H1 (cell line): ENCODE results near the gene PDLIM3. TPM values are rescaled to one million over a fixed set of nuclear protein-coding genes. Genes with fewer than 3 reads are reported as not detected.

Source experiments
- CTCF ChIA-PET: fragments of 300-600 bp; sonication (Branson Sonifier 250); formaldehyde crosslinking; loops from one replicate; lab custom pipeline; 2021; ENCODE audit not compliant: partially characterized antibody; lab: Charles Lee
- POLR2A ChIA-PET: fragments of 300-600 bp; sonication (Branson Sonifier 250); formaldehyde crosslinking; loops from one replicate; lab custom pipeline; 2021; ENCODE audit warnings: inconsistent platforms; ENCODE audit not compliant: partially characterized antibody; lab: Charles Lee
- DNase-seq, 2 experiments: peaks; one replicate each; pipeline versions ENCODE4 v3.0.0 to v3.0.0-alpha.2; 2010 to 2022; ENCODE audit warnings: low spot score in 2 of 2, low read depth in 1 of 2, mixed read lengths in 1 of 2
- FAIRE-seq: peaks from 2 replicates; lab custom pipeline; 2011; peaks lifted over from hg19 to GRCh38; lab: Jason Lieb, UNC
- H2AFZ ChIP-seq: 2 replicates; pipeline ENCODE4 v1.8.1; 2012; ENCODE audit warnings: low read length, inconsistent platforms
- H2AK5ac ChIP-seq: 2 replicates; pipeline ENCODE4 v1.6.1; 2013; ENCODE audit warnings: low read depth, low read length
- H2BK120ac ChIP-seq: replicated peaks from 2 replicates; pipeline ENCODE3; 2013; ENCODE audit warnings: low read depth, low read length, inconsistent platforms
- H2BK12ac ChIP-seq: 2 replicates; pipeline ENCODE4 v1.6.1; 2013; ENCODE audit warnings: low read depth, low read length
- H2BK15ac ChIP-seq: 2 replicates; pipeline ENCODE4 v1.6.1; 2013; ENCODE audit warnings: low read length
- H2BK20ac ChIP-seq: 2 replicates; pipeline ENCODE4 v1.6.1; 2013; ENCODE audit warnings: low read length
- H2BK5ac ChIP-seq: 2 replicates; pipeline ENCODE4 v1.6.1; 2013; ENCODE audit warnings: low read depth, low read length
- H3K14ac ChIP-seq: 2 replicates; pipeline ENCODE4 v1.6.1; 2013; ENCODE audit warnings: inconsistent platforms; ENCODE audit not compliant: insufficient read length
- H3K18ac ChIP-seq: 2 replicates; pipeline ENCODE4 v1.6.1; 2013; ENCODE audit warnings: low read length; ENCODE audit errors: extremely low read depth
- H3K23ac ChIP-seq: 2 replicates; pipeline ENCODE4 v1.6.1; 2013; ENCODE audit warnings: inconsistent platforms; ENCODE audit not compliant: insufficient read length
- H3K23me2 ChIP-seq: 2 replicates; pipeline ENCODE4 v1.6.1; 2013; ENCODE audit warnings: low read depth, low read length
- H3K27ac ChIP-seq: 2 replicates; pipeline ENCODE4 v1.6.1; 2011; ENCODE audit warnings: low read depth, low read length, inconsistent platforms
- H3K27me3 ChIP-seq, 4 experiments: replicated peaks in 1 of 4; 1 replicate in 1 of 4; 2 replicates in 3 of 4; pipeline versions ENCODE4 v1.6.1 to v1.8.1; 2011 to 2013; ENCODE audit warnings: low read length in 3 of 4, mild to moderate bottlenecking in 3 of 4, inconsistent platforms in 2 of 4, mixed read lengths in 2 of 4, moderate library complexity in 1 of 4; ENCODE audit not compliant: control insufficient read depth in 3 of 4, insufficient read depth in 3 of 4; ENCODE audit errors: extremely low read depth in 1 of 4
- H3K36me3 ChIP-seq, 4 experiments: 2 replicates each; pipeline versions ENCODE4 v1.6.1 to v1.8.1; 2011 to 2013; ENCODE audit warnings: mild to moderate bottlenecking in 4 of 4, low read length in 3 of 4, moderate library complexity in 2 of 4, control low read depth in 1 of 4, inconsistent platforms in 1 of 4; ENCODE audit not compliant: insufficient read depth in 4 of 4, control insufficient read depth in 2 of 4
- H3K4ac ChIP-seq: replicated peaks from 2 replicates; pipeline ENCODE3; 2013; ENCODE audit warnings: low read length, low read depth, mixed read lengths, inconsistent platforms; ENCODE audit not compliant: insufficient read length
- H3K4me1 ChIP-seq, 4 experiments: replicated peaks in 1 of 4; 1 replicate in 1 of 4; 2 replicates in 3 of 4; pipeline versions ENCODE4 v1.6.1 to v1.8.1; 2011 to 2013; ENCODE audit warnings: low read length in 3 of 4, inconsistent platforms in 2 of 4, mixed read lengths in 1 of 4; ENCODE audit not compliant: insufficient read depth in 4 of 4, control insufficient read depth in 3 of 4
- H3K4me2 ChIP-seq, 2 experiments: 2 replicates each; pipeline versions ENCODE4 v1.6.1 to v1.8.1; 2011 to 2013; ENCODE audit warnings: low read depth in 2 of 2, low read length in 2 of 2, control low read depth in 1 of 2, inconsistent platforms in 1 of 2, mild to moderate bottlenecking in 1 of 2; ENCODE audit not compliant: insufficient read depth in 1 of 2
- H3K4me3 ChIP-seq, 4 experiments: fragments of 200-600, 300-600 bp in 1 of 4; sonication (generic), shearing (Covaris generic), sonication (Bioruptor Twin) in 1 of 4; 2 replicates each; pipeline versions ENCODE4 v1.5.1 to v1.8.1; 2011 to 2016; ENCODE audit warnings: low read length in 4 of 4, low read depth in 3 of 4, control low read depth in 2 of 4, inconsistent platforms in 2 of 4, mild to moderate bottlenecking in 2 of 4, mixed read lengths in 1 of 4, moderate library complexity in 1 of 4; ENCODE audit not compliant: insufficient read depth in 2 of 4; ENCODE audit errors: extremely low read depth in 1 of 4
- H3K56ac ChIP-seq: replicated peaks from 2 replicates; pipeline ENCODE3; 2013; ENCODE audit warnings: low read depth, mild to moderate bottlenecking, mixed read lengths, low read length, inconsistent platforms; ENCODE audit not compliant: insufficient read length
- H3K79me1 ChIP-seq: 2 replicates; pipeline ENCODE4 v1.6.1; 2013; ENCODE audit warnings: low read depth, low read length, control low read depth
- H3K79me2 ChIP-seq, 2 experiments: 2 replicates each; pipeline versions ENCODE4 v1.6.1 to v1.8.1; 2012 to 2013; ENCODE audit warnings: low read length in 2 of 2, mild to moderate bottlenecking in 2 of 2, inconsistent platforms in 1 of 2; ENCODE audit not compliant: insufficient read depth in 2 of 2, control insufficient read depth in 1 of 2
- H3K9ac ChIP-seq, 4 experiments: replicated peaks in 1 of 4; 1 replicate in 1 of 4; 2 replicates in 3 of 4; pipeline versions ENCODE4 v1.6.1 to v1.8.1; 2011 to 2013; ENCODE audit warnings: low read depth in 3 of 4, low read length in 3 of 4, control low read depth in 2 of 4, mild to moderate bottlenecking in 2 of 4, moderate library complexity in 2 of 4, inconsistent platforms in 1 of 4; ENCODE audit errors: extremely low read depth in 1 of 4
- H3K9me3 ChIP-seq, 2 experiments: 2 replicates each; pipeline versions ENCODE4 v1.6.1 to v1.8.1; 2012 to 2013; ENCODE audit warnings: mild to moderate bottlenecking in 2 of 2, moderate library complexity in 2 of 2, control low read depth in 1 of 2, inconsistent platforms in 1 of 2, low read depth in 1 of 2, low read length in 1 of 2, mixed read lengths in 1 of 2; ENCODE audit not compliant: insufficient read depth in 2 of 2
- H4K20me1 ChIP-seq, 2 experiments: replicated peaks in 1 of 2; 2 replicates each; pipeline versions ENCODE3 to v1.8.1; 2011 to 2013; ENCODE audit warnings: inconsistent platforms in 2 of 2, low read length in 2 of 2, mild to moderate bottlenecking in 1 of 2; ENCODE audit not compliant: insufficient read depth in 2 of 2, control insufficient read depth in 1 of 2
- H4K5ac ChIP-seq: 2 replicates; pipeline ENCODE4 v1.6.1; 2013; ENCODE audit warnings: low read length, low read depth, mixed read lengths, inconsistent platforms; ENCODE audit not compliant: insufficient read length
- H4K8ac ChIP-seq: 2 replicates; pipeline ENCODE4 v1.8.0; 2013; ENCODE audit warnings: mild to moderate bottlenecking, moderate library complexity, low read length, inconsistent platforms; ENCODE audit not compliant: insufficient read depth; ENCODE audit errors: extremely low read depth
- H4K91ac ChIP-seq: replicated peaks from 2 replicates; pipeline ENCODE3; 2013; ENCODE audit warnings: low read length, mixed read lengths, inconsistent platforms; ENCODE audit not compliant: insufficient read length
- BCL11A ChIP-seq, 2 experiments: IDR thresholded peaks; one replicate each; pipeline ENCODE4 v1.6.1; 2011; ENCODE audit warnings: low read depth in 2 of 2, low read length in 2 of 2, mild to moderate bottlenecking in 2 of 2
- CBX5 ChIP-seq: fragments of 300-800, 300-1000 bp; sonication (generic); IDR thresholded peaks from 2 replicates; pipeline ENCODE4 v1.7.1; 2016; ENCODE audit warnings: antibody characterized with exemption, low read length, low read depth
- HDAC2 ChIP-seq, 2 experiments: fragments of 300-600 bp in 1 of 2; sonication (generic) in 1 of 2; IDR thresholded peaks; 2 replicates each; pipeline ENCODE4 v1.6.1; 2011 to 2012; ENCODE audit warnings: low read depth in 2 of 2, low read length in 2 of 2, mild to moderate bottlenecking in 2 of 2, moderate library complexity in 2 of 2, borderline replicate concordance in 1 of 2, inconsistent platforms in 1 of 2
- HDAC6 ChIP-seq: IDR thresholded peaks from one replicate; pipeline ENCODE4 v1.7.1; 2012; ENCODE audit warnings: low read depth, mild to moderate bottlenecking, inconsistent platforms, low read length, moderate library complexity
- KDM4A ChIP-seq: IDR thresholded peaks from one replicate; pipeline ENCODE4 v1.7.1; 2012; ENCODE audit warnings: low read depth, mild to moderate bottlenecking, moderate library complexity, low read length, inconsistent platforms; ENCODE audit not compliant: severe bottlenecking
- RBBP5 ChIP-seq: IDR thresholded peaks from 2 replicates; pipeline ENCODE4 v1.7.1; 2012; ENCODE audit warnings: low read depth, mild to moderate bottlenecking, inconsistent platforms, low read length, moderate library complexity, borderline replicate concordance
- RFX5 ChIP-seq: IDR thresholded peaks from 2 replicates; pipeline ENCODE4 v1.6.1; 2011; ENCODE audit warnings: low read depth, low read length, improper control_type of control experiment, borderline replicate concordance
- SIN3A ChIP-seq, 2 experiments: IDR thresholded peaks in 1 of 2; conservative IDR thresholded peaks in 1 of 2; 2 replicates each; pipeline ENCODE4 v1.6.1; 2011 to 2012; ENCODE audit warnings: low read length in 2 of 2, improper control_type of control experiment in 1 of 2, low read depth in 1 of 2, mild to moderate bottlenecking in 1 of 2
- TEAD4 ChIP-seq: IDR thresholded peaks from 2 replicates; pipeline ENCODE4 v1.6.1; 2012; ENCODE audit warnings: low read depth, low read length, inconsistent platforms, mixed read lengths
- ZNF274 ChIP-seq: IDR thresholded peaks from 2 replicates; pipeline ENCODE4 v1.7.0; 2012; ENCODE audit warnings: low read length, borderline replicate concordance; ENCODE audit errors: extremely low read depth
- WGBS, 2 experiments: shearing (Covaris generic) in 1 of 2; methylation state at CpG; one replicate each; pipeline versions ENCODE4 v1.1.6 to v1.1.7; 2013 to 2015; ENCODE audit warnings: low lambda C conversion rate in 2 of 2, mixed read lengths in 2 of 2, inconsistent platforms in 1 of 2, low coverage in 1 of 2, missing lambda C conversion rate in 1 of 2; ENCODE audit not compliant: insufficient replicate concordance in 2 of 2, insufficient coverage in 1 of 2, insufficient read length in 1 of 2; ENCODE audit errors: extremely low coverage in 1 of 2, missing lambda C conversion rate in 1 of 2; 5-methylcytosine and 5-hydroxymethylcytosine counted together
- polyA plus RNA-seq, 7 experiments: library from polyadenylated mRNA; depleted of rRNA in 3 of 7; stranded (reverse) in 5 of 7; unstranded in 2 of 7; fragments of >200 nt in 5 of 7; fragments of 200-250 nt in 2 of 7; gene quantifications; 1 replicate in 5 of 7; 2 replicates in 1 of 7; 4 replicates in 1 of 7; pipeline versions ENCODE4 v1.2.1 to v1.2.3, GENCODE V29; 2011 to 2013; ENCODE audit warnings: missing spikeins in 2 of 7, mixed read lengths in 2 of 7
- total RNA-seq: library from RNA; stranded (reverse); fragmentation: NEBNext Ultra II Directional; extraction: Animal tissue kit (Norgen Biotek cat#: 25700); gene quantifications from 2 replicates; pipeline ENCODE4 v1.2.1, GENCODE V29; 2021
- TF ChIP-seq, protein P1 (sequence below): IDR thresholded peaks from 2 replicates; pipeline ENCODE4 v1.6.1; 2012; ENCODE audit warnings: low read length, inconsistent platforms

The PDLIM3 gene
- total and polyA plus RNA-seq, 2 of the 8 experiments (the other 6 are each of a cell fraction or from before 2014, with no cell fraction given), result 7.6 to 8.1 TPM

DNA sequence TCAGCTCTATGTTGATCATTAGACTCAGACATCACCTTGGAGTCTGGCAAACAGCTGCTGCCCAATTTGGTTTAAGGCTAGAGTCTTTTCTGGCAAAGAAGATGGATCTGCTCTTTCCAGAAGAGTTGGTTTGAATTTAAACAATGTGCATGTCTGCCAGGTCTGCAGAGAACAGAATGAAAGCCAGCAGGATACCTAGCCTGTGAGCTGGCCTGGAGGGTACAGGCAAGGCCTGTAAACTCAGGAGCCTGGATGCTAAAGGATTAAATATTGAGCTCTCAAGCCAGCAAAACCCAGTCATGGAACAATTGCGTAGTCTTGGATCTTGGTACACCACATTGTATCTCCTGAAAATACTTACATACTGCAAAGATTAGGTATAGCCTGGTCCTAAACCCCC, 15.6 kb upstream of the PDLIM3 start:
- H3K27ac ChIP-seq, result no peak overlapping the region
- H4K8ac ChIP-seq, result no peak overlapping the region
- no peak overlapping the region for H3K23ac ChIP-seq
- no peak overlapping the region for H3K56ac ChIP-seq
- DNase-seq (no peak), FAIRE-seq (no peak)
- no peak overlapping the region for H3K4ac ChIP-seq
- TF ChIP-seq BCL11A (IDR thresholded peaks at IDR 0.05; ENCODE audit: low read depth in 2 of 2, low read length in 2 of 2) (no peak), CBX5 (no peak), RFX5 (no peak), SIN3A (conservative IDR thresholded peaks at IDR 0.05 in 1 of 2, IDR thresholded peaks at IDR 0.05 in 1 of 2; ENCODE audit: low read depth in 1 of 2, low read length in 2 of 2) (no peak), TEAD4 (no peak), HDAC6 (no peak), ZNF274 (no peak), HDAC2 (IDR thresholded peaks at IDR 0.05; ENCODE audit: borderline replicate concordance in 1 of 2, low read depth in 2 of 2, low read length in 2 of 2) (no peak), KDM4A (no peak), RBBP5 (no peak)
- TF ChIP-seq, protein P1, sequence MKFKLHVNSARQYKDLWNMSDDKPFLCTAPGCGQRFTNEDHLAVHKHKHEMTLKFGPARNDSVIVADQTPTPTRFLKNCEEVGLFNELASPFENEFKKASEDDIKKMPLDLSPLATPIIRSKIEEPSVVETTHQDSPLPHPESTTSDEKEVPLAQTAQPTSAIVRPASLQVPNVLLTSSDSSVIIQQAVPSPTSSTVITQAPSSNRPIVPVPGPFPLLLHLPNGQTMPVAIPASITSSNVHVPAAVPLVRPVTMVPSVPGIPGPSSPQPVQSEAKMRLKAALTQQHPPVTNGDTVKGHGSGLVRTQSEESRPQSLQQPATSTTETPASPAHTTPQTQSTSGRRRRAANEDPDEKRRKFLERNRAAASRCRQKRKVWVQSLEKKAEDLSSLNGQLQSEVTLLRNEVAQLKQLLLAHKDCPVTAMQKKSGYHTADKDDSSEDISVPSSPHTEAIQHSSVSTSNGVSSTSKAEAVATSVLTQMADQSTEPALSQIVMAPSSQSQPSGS, result no peak
- no peak overlapping the region for H2BK5ac ChIP-seq
- H3K27me3 ChIP-seq, result peaks cover 0 to 3% (median 0%) of the 10 kb centered on the region in 4 experiments; a peak in 1 of 7 replicates
- no peak overlapping the region for H4K5ac ChIP-seq
- no peak overlapping the region for H2BK120ac ChIP-seq
- H3K9me3 ChIP-seq, result no peaks in the 10 kb centered on the region
- no peak overlapping the region for H2BK20ac ChIP-seq
- H2AK5ac ChIP-seq, result no peak overlapping the region
- H4K91ac ChIP-seq, result no peak overlapping the region
- POLR2A ChIA-PET, result no interaction called here
- H3K4me3 ChIP-seq, result no peak overlapping the region
- no peak overlapping the region for H2BK15ac ChIP-seq
- no peak overlapping the region for H2BK12ac ChIP-seq
- H3K23me2 ChIP-seq, result no peaks in the 10 kb centered on the region
- no peak overlapping the region for H3K18ac ChIP-seq
- H3K4me1 ChIP-seq, result no peaks in the 10 kb centered on the region
- H3K36me3 ChIP-seq, result no peaks in the 10 kb centered on the region
- no peak overlapping the region for H2AFZ ChIP-seq
- CTCF ChIA-PET, result interaction anchor here (0.6 to 2.3 kb wide), 4 partner anchors 10 to 47 kb away, joined by 3 to 7 read pairs (median 5); partner anchors contain the start of gene PDLIM3
- no peak overlapping the region for H3K9ac ChIP-seq
- H3K14ac ChIP-seq, result no peak overlapping the region
- H3K4me2 ChIP-seq, result no peak overlapping the region
- H3K79me2 ChIP-seq, result no peaks in the 10 kb centered on the region
- no peaks in the 10 kb centered on the region for H4K20me1 ChIP-seq
- 27% methylated on average over 1 of the region's 1 CpG; no CpG with 5 or more reads in 1 of the 2 experiments for WGBS, 2 experiments
- no peaks in the 10 kb centered on the region for H3K79me1 ChIP-seq
